GM21529 (cell line): ENCODE results near the gene ATAD3B.

Source experiments
- ATAC-seq: cut with Tn5 transposase; IDR thresholded peaks from one replicate; pipeline ENCODE4 v1.9.1; 2021; ENCODE audit not compliant: unreplicated experiment

Gene ATAD3B

GRCh38 chr1:1543706-1544099 is 72.1 kb downstream of the ATAD3B start:
- ATAC-seq, result no peak

DNA sequence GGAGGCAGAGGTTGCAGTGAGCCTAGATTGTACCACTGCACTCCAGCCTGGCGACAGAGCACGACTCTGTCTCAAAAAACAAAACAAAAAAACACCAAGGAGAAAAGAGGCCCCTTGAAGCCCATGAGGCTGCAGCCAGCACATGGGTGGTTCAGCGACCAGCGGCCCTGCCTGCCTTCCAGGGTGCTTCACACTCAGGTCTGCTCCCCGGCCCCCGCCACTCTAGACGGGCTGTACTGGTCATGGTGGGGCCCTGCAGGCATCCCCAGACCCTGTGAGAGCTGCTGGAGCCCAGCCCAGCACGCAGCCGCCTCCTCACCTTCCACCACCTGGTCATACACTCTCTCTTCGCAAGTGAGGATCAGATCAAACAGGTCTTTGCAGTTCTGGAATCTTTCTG is 73.0 kb downstream of the ATAD3B start:
- ATAC-seq, result no peak
